Measurements from ENCODE around the gene CABP1. TPM values are rescaled to one million over a fixed set of nuclear protein-coding genes. Genes with fewer than 3 reads are reported as not detected.

The CABP1 gene
- total RNA-seq, 4 donors from 2014 or later, result 0.33 to 1.4 TPM; not detected in 2

DNA sequence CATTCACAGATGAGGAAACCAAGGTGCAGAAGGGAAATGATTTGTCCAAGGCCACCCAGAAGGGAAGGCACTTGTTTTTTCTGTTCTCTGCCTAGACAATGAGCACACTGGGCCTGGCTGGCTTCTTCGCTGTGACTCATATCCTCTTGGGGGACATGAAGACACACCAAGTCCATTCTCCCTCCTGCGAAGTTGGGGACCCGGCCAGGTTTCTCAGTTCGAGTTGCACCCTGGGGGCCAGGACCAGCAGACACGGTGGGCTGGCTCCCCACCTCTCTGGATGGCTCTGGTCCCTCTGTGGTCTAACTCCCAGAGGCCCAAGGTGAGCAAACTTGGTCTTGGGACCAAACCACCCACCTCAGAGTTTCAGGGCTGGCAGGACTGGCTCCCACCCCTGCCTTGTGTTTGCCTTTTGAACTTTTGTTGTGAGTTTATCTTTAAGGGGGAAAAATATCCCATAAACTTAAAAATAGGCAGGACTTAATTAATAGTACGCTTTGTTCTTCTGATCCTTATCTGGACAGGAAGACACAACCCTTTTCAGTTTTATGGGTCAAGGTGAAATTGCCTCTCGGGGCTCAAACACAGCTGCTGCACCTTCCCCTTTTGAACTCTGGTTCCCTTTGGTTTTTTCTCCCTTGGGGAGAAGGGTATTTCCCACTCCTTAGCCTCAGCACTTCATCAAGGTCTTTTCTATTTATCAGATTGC is 37.5 kb downstream of the CABP1 start:
- Histone ChIP-seq H3K36me3 (no peaks in the 10 kb centered on the region), H3K9me3 (no peaks in the 10 kb centered on the region), H3K4me3 (replicated peaks in 1 of 3) (no peak overlapping the region), H3K27ac (peak overlapping the region in 1 of 3 donors; percentile 41), H3K4me1 (no peaks in the 10 kb centered on the region), H3K27me3 (no peaks in the 10 kb centered on the region)
- WGBS, 2 donors, result 67 to 80% methylated on average over 6 to 7 of the region's 7 CpGs
- no peak for DNase-seq
- intact Hi-C loops (cut with DNase I), result no loop called here
- TF ChIP-seq POLR2A (IDR thresholded peaks at IDR 0.05), result no peak
- TF ChIP-seq CTCF (IDR thresholded peaks at IDR 0.05), result no peak

GRCh38 chr12:120678572-120678971 is 38.1 kb downstream of the CABP1 start:
- H3K27ac ChIP-seq, result no peak overlapping the region

DNA sequence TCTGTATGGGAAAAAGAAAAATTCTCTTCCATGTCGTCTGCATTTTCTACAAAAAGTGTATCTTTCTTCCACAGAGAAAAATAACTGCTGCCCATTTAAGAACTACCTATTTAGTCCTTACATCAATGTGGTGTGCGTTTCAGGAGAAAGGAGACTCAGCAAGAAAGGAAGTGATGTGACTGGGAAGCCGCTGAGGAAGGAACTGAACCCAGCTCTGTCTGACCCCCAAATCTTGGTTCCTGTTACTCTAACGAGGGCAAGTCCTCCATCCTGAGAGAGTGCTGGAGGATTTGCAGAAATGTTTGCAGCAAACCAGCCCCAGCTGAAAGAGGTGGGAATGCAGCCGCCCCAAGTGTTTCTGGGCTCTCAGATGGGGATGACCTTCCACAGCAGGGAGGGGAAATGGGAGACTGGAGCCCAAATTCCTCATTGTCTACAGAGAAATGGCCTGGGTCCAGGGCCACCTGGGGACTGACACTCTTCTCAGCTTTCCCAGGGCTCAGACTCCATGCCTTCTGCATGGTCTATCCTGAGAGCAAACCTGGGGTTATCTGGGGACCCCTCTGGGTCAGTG is 39.8 kb downstream of the CABP1 start:
- intact Hi-C loops (cut with DNase I), result no loop called here
- no peaks in the 10 kb centered on the region for H3K4me1 ChIP-seq
- H3K4me3 ChIP-seq (replicated peaks in 1 of 3), result no peak overlapping the region
- H3K27me3 ChIP-seq, result no peaks in the 10 kb centered on the region
- no peak for DNase-seq
- no peak overlapping the region for H3K27ac ChIP-seq
- TF ChIP-seq CTCF (IDR thresholded peaks at IDR 0.05), result no peak
- no peak for TF ChIP-seq POLR2A (IDR thresholded peaks at IDR 0.05)
- WGBS, 2 donors, result 61 to 72% methylated on average over 5 of the region's 5 CpGs
- no peaks in the 10 kb centered on the region for H3K9me3 ChIP-seq
- H3K36me3 ChIP-seq, result no peaks in the 10 kb centered on the region

More at GRCh38 chr12:120678572-120678971, 38.1 kb downstream of the CABP1 start:
- Histone ChIP-seq H3K4me1 (no peaks in the 10 kb centered on the region), H3K4me3 (replicated peaks in 1 of 3) (no peak overlapping the region), H3K36me3 (no peaks in the 10 kb centered on the region), H3K9me3 (no peaks in the 10 kb centered on the region), H3K27me3 (no peaks in the 10 kb centered on the region)
- TF ChIP-seq CTCF (IDR thresholded peaks at IDR 0.05) (no peak), POLR2A (IDR thresholded peaks at IDR 0.05) (no peak)
- DNase-seq, result no peak
- WGBS, 2 donors, result 77 to 79% methylated on average over 8 of the region's 8 CpGs
- intact Hi-C loops (cut with DNase I), result no loop called here

DNA sequence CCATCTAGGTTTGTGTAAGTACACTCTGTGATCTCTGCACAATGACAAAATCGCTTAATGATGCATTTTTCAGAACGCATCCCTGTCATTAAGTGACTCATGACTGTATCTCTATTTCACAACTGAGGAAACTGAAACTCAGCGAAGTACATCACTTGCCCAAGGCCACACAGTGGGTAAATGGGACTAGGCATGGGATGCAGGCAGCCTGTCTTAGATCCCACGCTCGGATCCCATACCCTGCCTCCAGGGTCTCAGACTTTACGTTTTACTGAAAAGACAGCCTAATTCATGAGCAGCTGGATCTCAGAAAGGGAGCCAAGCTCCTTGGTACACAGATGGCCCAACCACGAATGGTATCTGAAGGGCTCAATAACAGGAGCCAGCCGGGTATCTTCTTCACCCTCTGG is 44.1 kb downstream of the CABP1 start:
- Histone ChIP-seq H3K4me1 (peaks cover 13 to 18% of the 10 kb centered on the region in 2 donors), H3K27me3 (no peaks in the 10 kb centered on the region), H3K27ac (no peak overlapping the region), H3K9me3 (no peaks in the 10 kb centered on the region), H3K36me3 (no peaks in the 10 kb centered on the region), H3K4me3 (replicated peaks in 1 of 3) (no peak overlapping the region)
- WGBS, 2 donors, result 80 to 94% methylated on average over 8 of the region's 8 CpGs
- intact Hi-C loops (cut with DNase I), result no loop called here
- TF ChIP-seq CTCF (IDR thresholded peaks at IDR 0.05) (no peak), POLR2A (IDR thresholded peaks at IDR 0.05) (no peak)
- DNase-seq, result no peak

- peaks cover 23% of the 10 kb centered on the region in 2 donors for H3K4me1 ChIP-seq
- H3K9me3 ChIP-seq, result no peaks in the 10 kb centered on the region
- no peaks in the 10 kb centered on the region for H3K27me3 ChIP-seq
- no peak overlapping the region for H3K4me3 ChIP-seq (replicated peaks in 1 of 3)
- H3K36me3 ChIP-seq, result no peaks in the 10 kb centered on the region
- TF ChIP-seq CTCF (IDR thresholded peaks at IDR 0.05), result no peak
- no peak for TF ChIP-seq POLR2A (IDR thresholded peaks at IDR 0.05)
- DNase-seq, result no peak
- intact Hi-C loops (cut with DNase I), result no loop called here
- H3K27ac ChIP-seq, result no peak overlapping the region
- WGBS, 2 donors, result 67 to 69% methylated on average over 3 of the region's 3 CpGs
Measured at GRCh38 chr12:120685522-120685921, 45.1 kb downstream of the CABP1 start.
